GM19438 (cell line): ENCODE measurements around the gene WDR18.

Experiments
- ATAC-seq: cut with Tn5 transposase; IDR thresholded peaks from one replicate; pipeline ENCODE4 v1.9.1; 2021; ENCODE audit warnings: low read depth; ENCODE audit not compliant: unreplicated experiment

WDR18 gene

GRCh38 chr19:1004803-1005664, 20.9 kb downstream of the WDR18 start:
- no peak for ATAC-seq

- ATAC-seq: no peak
Measured at GRCh38 chr19:1006711-1007398, 22.7 kb downstream of the WDR18 start.

GRCh38 chr19:1007399-1008251, 23.5 kb downstream of the WDR18 start:
- ATAC-seq: no peak

- ATAC-seq: no peak
Measured at GRCh38 chr19:1008268-1009040, 24.3 kb downstream of the WDR18 start.

GRCh38 chr19:1009041-1009980, 25.2 kb downstream of the WDR18 start:
- ATAC-seq: no peak

- no peak for ATAC-seq
Measured at GRCh38 chr19:1009981-1010538, 25.9 kb downstream of the WDR18 start.

GRCh38 chr19:1010586-1011510, 26.7 kb downstream of the WDR18 start:
- no peak for ATAC-seq

- ATAC-seq: no peak
Measured at GRCh38 chr19:1011831-1012333, 27.7 kb downstream of the WDR18 start.

- no peak for ATAC-seq
Measured at GRCh38 chr19:1012334-1012733, 28.2 kb downstream of the WDR18 start.

- no peak for ATAC-seq
Measured at GRCh38 chr19:1013218-1013617, 29.1 kb downstream of the WDR18 start.

GRCh38 chr19:1014161-1015060, 30.3 kb downstream of the WDR18 start:
- ATAC-seq: no peak

GRCh38 chr19:1015061-1015781, 31.1 kb downstream of the WDR18 start:
- ATAC-seq: no peak

GRCh38 chr19:1015782-1016646, 31.9 kb downstream of the WDR18 start:
- ATAC-seq: no peak

- no peak for ATAC-seq
Measured at GRCh38 chr19:1016647-1017114, 32.5 kb downstream of the WDR18 start.
